Measurements from ENCODE around the gene ELAVL1.

The ELAVL1 gene

GRCh38 chr19:8020681-8021080 is 15.2 kb upstream of the ELAVL1 start:
- no peak for DNase-seq

- DNase-seq: no peak
Measured at GRCh38 chr19:8017808-8018207, 12.4 kb upstream of the ELAVL1 start.

DNA sequence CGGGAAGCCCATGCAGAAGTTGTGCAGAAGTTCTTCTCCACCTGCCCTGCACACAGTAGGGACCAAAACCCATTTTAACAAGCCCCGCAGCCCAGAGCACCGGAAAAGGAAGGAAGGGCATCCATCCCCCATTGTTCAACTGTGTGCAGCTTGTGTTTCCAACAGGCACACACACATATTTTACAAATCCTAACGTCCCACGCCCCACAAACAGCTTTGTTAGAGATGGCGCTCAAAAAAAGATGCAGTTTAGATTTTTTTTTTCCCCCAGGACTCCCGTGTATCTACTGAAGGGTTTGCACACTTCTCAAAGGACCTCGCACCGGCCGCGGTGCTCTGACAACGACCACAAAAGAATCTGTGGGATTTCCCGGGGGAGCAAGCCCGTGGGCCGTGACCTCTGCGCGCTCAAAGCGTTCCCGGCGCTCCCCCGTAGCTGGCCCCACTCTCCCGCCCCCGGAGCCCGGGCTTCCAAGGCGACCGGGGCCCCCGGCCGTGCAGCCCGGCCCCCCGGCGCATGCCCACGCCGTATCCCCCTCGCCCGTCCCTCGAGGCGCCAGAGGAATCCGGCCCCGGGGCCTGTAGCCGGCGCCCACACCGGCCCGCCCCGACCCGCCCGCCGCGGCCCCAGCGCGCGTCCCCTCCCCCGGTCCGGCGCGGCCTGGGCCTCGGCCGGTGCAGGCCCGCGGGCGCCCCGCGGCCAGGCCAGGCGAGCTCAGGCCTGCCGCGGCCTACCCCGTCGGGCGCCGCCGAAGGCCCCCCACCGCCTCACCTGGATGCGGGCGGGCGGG is 523 bp downstream of the ELAVL1 start:
- peak; percentile 27 for DNase-seq

GRCh38 chr19:8004001-8004400 is 1.4 kb downstream of the ELAVL1 start:
- no peak for DNase-seq

DNA sequence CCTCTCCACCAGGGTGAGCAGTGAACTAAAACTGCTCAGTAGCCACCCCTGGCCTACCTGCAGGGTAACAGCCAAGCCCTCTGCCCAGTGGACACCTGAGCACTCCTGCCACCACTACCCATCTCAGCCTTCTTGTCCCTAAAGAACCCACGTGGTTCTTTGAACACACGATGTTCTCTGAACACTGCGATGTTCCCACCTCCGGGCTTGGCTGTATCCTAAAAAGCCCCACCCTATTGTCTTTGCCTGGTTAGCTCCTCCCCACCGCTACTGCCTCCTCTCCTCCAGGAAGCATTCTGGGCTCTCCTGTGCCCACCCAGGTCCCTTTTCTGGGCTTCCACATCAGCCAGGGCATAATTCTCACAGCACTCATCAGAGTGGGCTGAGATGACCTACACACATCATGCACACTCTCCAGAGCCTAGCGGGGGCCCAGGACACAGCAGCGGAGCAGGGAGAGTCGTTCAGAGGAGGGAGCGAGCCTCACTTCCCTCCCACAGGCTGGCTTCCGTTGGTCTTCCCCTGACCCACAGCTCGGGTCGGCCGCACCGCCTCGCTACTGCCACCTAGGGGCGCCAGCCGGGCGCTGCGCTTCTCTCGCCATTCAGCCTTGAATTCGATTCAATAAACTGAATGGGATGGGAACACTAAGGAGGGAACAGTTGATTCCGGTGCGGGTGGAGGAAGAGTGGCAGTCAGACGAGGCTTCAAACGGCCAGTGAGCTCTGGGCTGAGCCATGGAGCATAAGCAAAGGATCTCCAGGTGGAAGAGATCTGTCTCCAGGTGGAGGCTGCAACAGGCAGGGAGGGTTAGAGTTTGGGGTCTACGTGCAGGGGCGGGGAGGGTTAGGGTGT is 3.2 kb downstream of the ELAVL1 start:
- peak; percentile 75 for DNase-seq

GRCh38 chr19:8001651-8001994 is 3.8 kb downstream of the ELAVL1 start:
- DNase-seq: no peak

DNA sequence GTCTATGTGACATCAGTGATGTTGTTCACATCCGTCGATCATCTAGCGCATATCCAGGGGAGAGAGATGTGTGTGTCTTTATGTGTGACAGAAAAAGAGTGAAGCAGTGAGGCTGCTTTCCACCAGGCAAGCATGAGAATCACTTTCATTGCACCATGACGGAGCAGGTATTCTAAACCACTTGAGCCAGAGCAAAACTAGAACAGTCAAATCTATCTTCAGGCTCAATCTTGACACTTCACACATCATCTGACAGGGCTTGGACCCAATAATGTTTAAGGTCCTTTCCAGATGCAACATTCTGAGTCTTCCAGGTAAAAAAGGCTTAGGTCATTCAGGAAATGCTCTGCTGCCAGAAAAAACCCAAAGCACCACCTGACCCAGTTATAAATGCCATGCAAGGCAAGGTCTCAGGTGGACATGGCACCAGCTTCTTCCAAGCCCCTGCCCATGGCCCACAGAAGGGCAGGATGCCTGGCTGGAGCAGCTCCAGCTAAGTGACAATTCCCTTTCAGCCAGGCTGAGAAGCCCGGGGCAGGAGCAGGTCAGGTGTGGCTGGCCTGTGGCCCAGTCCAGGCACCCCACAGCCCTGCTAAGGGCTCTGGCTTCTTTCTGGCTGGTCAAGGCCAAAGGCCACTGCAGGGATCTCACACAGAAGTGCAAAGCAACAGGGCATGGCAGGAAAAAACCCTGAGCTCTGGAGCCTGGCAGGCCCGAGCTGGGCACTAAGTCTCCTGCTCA is 5.0 kb downstream of the ELAVL1 start:
- no peak for DNase-seq

- no peak for DNase-seq
Measured at GRCh38 chr19:7999376-7999775, 6.1 kb downstream of the ELAVL1 start.

- DNase-seq: no peak
Measured at GRCh38 chr19:7997809-7998480, 7.5 kb downstream of the ELAVL1 start.

GRCh38 chr19:7996883-7997282 is 8.6 kb downstream of the ELAVL1 start:
- no peak for DNase-seq

DNA sequence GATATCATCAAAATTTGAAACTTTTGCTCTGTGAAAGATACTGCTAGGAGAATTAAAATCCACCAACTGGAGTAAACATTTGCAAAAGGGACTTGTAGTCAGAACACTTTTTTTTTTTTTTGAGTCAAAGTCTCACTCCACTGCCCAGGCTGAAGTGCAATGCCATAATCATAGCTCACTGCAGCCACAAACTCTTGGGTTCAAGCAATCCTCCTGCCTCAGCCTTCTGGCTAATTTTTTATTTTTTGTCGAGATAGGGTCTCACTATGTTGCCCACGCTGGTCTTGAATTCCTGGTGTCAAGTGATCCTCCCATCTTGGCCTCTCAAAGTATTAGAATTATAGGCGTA is 9.7 kb downstream of the ELAVL1 start:
- DNase-seq: no peak

DNA sequence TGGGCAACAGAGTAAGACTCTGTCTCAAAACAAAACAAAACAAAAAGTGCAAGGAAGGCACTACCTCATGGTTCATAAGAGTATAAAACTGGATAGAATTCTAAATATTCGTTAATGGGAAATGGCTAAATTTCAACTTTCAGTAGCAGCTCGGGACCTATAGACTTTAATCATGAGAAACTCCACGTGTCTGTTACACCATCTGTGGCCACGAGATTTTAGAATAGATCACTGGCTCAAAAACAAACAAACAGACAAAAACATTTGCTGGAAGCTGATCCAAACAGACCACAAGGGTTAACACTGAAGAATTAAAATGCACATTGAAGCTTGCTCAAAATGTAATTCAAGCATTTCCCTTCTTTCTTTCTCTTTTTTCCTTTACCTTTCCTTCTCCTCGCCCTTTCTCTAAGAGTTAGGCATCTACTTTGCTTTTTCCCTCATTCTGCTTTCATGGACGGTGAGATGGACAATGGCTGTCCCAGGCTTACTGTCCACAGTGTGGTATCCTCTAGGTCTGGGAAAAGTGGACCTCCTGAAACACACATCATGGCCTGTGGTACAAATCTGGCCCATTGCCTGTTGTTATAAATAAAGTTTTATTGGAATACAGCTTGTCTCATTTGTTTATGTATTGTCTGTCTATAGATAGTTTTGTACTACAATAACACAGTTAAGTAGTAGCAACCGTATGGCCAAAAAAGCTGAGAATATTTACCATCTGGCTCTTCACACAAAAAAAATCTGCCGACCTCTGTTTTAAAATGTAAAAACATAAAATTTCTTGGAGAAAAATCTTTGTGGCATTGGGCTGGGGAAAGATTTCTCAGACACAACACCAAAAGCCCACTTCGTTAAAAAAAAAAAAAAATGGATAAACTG is 10.3 kb downstream of the ELAVL1 start:
- DNase-seq: no peak

GRCh38 chr19:7994114-7994513 is 11.3 kb downstream of the ELAVL1 start:
- no peak for DNase-seq

DNA sequence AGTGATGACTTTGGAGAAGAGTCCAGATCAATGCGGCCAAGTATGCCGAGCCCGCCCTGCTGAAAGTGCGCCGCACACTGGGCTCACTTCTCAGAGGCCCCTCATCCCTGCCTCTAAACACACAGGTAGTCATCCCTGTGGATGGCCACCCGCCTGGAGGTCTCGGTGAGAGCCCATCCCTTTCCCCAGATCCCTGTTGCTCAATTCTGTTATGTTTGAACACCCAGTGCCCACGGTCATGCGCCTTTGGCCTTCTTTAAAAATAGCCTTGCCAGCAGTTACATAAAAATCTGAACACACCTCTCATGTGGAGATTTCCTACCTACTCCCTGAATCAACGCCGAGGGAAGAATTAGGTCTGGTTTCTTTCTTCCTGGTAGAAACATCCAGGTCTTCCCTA is 11.9 kb downstream of the ELAVL1 start:
- no peak for DNase-seq

DNA sequence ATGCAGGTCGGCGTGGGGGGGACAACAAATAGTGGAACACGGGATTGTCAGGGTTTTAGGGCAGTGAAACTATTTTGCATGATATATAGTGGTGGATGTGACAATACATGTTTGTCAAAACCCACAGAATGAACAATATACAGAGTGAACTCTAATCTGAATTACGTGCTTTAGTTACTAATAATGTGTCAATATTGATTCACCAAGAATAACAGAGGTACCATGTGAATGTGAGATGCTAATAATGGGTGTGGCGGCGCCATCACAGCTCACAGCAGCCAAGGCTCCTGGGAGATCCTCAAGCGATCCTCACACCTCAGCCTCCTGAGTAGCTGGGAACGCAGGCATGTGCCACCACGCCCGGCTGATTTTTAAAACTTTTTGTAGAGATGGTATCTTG is 12.9 kb downstream of the ELAVL1 start:
- no peak for DNase-seq

DNA sequence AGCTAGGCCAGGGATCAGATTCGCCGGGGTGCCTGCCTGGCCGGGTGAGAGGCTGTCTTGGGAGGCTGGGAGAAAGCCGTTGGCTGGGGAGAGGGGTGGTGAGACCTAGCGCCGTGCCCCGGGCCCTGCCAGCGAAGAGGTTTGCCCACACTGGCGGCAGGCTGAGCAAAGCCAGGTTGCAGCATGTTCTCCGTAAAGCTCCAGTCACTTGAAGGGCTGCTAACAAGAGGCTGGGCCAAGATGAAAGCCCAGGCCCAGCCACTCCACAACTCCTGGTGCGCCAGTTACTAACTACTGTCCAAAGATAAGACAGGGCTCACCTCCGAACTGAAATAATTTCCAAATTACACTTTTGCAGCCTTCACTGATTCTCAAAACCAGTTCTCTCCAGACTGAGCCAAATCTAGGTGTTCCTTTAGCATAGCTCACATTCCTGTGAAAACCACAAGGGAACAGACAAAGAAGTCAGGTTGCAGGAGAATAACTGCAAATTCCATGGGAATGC is 16.3 kb downstream of the ELAVL1 start:
- no peak for DNase-seq

DNA sequence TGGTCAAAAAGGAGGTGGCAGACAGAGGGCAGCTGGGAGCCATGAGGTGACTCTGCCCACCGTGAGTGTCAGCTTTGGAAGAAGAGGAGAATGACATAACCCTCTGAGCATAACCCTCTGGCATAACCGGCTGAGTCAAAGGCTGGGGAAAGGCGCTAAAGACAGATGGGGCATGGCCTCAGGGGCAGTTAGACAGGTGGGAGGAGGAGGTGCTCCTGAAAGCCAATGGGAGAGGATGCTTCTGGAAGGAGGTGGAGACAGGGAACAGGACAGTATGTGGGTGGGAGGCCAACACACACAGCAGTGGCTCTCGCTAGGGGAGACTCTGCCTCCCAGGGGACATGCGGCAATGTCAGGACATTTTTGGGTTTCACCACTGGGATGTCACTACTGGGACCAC is 17.1 kb downstream of the ELAVL1 start:
- DNase-seq: no peak

- DNase-seq: no peak
Measured at GRCh38 chr19:7987114-7987768, 18.2 kb downstream of the ELAVL1 start.

DNA sequence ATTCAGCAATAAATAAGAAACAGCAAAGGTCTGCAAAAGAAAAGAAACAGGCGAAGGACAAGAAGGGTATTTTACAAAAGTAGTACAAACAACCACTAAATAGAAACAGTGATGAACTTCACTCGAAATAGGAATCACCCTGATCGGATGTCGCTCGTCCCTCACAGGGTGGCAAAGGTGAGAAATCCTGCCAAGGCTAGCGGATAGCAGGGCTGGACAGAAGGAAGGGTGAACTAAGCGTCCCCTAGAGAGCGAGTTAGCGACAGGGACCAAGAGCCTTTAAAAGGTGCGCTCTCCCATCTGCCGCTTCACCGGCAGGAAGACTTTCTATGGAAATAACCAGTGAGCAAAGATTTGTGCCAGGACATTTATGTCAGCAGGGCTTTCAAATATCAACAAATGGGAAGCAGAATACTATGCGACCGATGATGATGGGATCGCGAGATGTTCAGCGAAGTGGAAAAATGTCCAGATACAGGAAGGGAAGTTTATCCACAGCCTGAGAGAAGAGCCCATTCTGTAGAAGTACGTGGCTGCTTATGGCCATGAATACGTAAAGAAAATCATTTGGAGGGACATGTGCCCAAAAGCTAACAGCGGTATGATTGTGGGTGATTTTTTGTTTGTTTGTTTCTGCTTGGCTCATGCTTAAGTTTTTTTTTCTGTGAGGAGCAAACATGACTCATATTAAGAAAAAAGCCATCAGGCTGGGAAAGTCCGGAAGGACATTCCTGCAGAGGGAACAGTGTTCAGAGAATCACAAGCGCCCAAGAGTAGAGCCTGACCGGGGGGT is 18.9 kb downstream of the ELAVL1 start:
- peak; percentile 57 for DNase-seq

GRCh38 chr19:7985481-7985911 is 19.9 kb downstream of the ELAVL1 start:
- no peak for DNase-seq
